HG03103 (cell line): Measurements from ENCODE around the gene TIAM1.

Experiments used
- ATAC-seq: cut with Tn5 transposase; IDR thresholded peaks from one replicate; pipeline ENCODE4 v1.9.1; 2021; ENCODE audit warnings: low read depth; ENCODE audit not compliant: unreplicated experiment

Gene TIAM1, protein sequence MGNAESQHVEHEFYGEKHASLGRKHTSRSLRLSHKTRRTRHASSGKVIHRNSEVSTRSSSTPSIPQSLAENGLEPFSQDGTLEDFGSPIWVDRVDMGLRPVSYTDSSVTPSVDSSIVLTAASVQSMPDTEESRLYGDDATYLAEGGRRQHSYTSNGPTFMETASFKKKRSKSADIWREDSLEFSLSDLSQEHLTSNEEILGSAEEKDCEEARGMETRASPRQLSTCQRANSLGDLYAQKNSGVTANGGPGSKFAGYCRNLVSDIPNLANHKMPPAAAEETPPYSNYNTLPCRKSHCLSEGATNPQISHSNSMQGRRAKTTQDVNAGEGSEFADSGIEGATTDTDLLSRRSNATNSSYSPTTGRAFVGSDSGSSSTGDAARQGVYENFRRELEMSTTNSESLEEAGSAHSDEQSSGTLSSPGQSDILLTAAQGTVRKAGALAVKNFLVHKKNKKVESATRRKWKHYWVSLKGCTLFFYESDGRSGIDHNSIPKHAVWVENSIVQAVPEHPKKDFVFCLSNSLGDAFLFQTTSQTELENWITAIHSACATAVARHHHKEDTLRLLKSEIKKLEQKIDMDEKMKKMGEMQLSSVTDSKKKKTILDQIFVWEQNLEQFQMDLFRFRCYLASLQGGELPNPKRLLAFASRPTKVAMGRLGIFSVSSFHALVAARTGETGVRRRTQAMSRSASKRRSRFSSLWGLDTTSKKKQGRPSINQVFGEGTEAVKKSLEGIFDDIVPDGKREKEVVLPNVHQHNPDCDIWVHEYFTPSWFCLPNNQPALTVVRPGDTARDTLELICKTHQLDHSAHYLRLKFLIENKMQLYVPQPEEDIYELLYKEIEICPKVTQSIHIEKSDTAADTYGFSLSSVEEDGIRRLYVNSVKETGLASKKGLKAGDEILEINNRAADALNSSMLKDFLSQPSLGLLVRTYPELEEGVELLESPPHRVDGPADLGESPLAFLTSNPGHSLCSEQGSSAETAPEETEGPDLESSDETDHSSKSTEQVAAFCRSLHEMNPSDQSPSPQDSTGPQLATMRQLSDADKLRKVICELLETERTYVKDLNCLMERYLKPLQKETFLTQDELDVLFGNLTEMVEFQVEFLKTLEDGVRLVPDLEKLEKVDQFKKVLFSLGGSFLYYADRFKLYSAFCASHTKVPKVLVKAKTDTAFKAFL (N-terminal part only)

GRCh38 chr21:31343680-31344480 is at the start of gene TIAM1:
Gene TIAM1, minus strand, starts transcription at chr21:31344261. Its CDS starts 77,289 bp downstream, at chr21:31266972.
- no peak for ATAC-seq

DNA sequence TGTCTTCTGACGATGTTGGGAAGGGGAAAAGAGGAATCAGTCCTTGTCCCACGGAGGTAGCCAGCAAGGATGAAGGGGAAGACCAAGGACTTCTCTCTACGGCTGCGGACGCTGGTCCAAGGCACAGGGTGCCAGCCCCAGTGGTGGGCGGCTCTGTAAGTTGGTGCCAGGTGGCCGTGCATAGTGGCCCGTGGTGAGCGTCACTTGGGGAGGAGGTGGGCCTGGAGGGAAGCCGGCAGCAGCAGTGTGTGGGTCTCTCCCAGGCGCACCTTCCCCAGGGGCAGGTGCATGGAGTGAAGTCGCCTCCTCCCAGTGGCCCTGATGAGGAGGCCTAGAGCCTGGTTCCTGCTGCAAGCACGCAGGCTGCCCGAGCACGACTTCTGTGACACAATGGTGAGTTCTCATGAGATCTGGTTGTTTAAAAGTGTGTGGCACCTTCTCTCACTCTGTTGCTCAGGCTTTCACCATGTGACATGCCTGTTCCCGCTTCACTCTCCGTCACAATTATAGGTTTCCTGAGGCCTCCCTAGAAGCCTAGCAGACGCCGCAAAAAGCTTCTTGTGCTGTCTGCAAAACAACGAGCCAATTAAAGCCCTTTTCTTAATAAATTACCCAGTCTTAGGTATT is 43.6 kb upstream of the TIAM1 start:
- ATAC-seq = no peak

- ATAC-seq = no peak
These were observed 41.9 kb upstream of the TIAM1 start for GRCh38 chr21:31386006-31386405.

GRCh38 chr21:31383770-31384169 is 39.7 kb upstream of the TIAM1 start:
- ATAC-seq = no peak

DNA sequence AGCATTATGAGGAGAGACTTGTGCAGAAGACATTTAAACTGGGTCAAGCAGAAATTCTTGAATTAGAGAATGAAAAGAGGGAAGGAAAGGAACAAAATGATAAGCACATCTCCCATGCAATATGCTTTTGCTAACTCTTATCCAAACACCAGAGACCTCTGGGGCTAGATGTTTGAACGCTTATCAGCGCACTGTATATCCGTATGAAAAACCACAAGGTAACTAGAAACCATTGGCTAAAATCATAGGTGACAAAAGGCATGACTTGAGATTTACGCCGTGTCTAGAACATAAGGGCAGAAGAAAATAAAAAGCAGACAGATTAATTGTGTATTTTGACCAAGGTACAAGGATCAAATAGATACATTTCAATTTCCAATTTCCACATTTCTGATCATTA is 38.0 kb upstream of the TIAM1 start:
- ATAC-seq = no peak

DNA sequence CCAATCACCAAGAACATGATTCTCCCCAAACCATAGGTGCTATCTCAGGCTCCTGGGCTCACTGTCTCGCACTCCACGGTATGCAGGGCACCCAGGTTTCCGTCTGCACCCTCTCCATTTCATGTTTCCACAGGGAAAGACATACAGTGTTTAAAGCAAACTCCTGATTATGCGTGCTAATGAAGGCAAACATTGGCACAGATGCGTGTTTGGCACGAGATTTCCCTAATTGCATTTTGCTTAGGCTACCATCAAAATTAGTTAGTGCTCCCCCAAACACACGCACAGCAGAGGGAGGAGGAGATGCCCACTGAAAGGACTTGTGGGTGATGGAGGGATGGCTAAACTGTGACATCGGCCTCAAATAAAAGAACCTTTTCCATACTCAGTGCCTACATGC is 32.2 kb upstream of the TIAM1 start:
- no peak for ATAC-seq

DNA sequence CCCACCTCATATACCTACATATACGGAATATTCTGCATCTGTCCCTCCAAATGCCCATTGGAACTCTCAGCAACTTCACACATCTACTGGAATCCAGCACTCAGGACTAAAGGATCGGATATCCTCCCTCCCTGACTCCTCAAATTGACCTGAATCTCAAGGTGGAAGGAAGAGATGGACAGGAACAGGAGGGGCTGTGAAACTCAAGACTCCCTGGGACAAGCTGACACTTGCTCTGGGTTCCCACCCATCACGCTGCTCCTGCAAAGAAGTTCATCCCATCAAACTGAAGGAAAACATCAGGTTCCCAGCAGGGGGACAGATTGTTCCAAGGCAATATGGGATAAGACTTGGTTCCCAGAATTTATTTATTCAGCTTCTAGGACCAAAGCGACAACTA is 30.3 kb upstream of the TIAM1 start:
- no peak for ATAC-seq

DNA sequence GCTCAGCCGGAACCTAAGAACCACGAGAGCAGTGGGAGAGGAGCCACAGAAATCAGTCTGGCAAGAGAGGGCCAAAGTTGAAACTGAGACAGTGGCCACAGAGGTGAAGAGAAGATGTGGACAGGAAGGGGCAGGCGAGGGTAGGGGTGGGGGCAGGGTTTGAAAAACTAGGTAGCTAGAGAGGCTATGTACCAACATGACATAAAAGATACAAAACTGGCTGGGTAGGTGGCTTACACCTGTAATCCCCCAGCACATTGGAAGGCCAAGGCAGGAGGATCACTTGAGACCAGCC is 28.4 kb upstream of the TIAM1 start:
- ATAC-seq = no peak

DNA sequence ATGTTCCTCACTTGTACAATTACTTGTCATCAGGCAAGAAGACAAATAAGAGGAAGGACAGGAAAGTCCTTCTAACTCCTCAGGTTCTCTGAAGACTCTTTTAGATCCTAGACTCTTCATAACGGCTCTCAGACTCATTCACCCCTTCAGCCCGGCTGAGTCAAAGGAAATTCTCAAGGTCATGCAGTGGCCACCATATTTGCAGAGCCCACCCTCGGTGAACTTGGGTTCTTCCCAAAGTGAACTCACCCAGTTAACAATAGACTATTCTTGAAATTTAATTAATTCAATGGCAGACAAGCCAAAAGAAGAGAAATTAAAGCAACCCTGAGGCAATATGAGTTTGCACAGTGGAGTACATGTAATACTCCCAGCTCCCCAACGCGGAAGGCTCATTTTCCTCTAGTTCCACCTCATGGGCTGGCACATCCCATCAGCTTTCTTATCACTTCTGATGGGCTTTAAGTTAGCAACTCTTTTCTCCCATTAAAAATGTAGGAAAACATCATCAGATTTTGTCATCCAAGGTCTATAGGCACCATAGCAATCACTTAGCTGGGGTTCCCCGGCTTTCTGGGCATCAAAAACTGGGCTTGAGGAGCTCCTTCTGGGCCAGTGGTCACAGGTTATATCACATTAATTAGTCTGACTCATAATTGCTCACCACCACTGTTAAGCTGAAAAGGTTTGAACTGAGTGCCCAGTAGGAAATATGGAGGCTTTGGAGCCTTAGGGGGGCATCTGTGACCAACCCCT is 27.8 kb upstream of the TIAM1 start:
- no peak for ATAC-seq

- no peak for ATAC-seq
These were observed 27.0 kb upstream of the TIAM1 start for GRCh38 chr21:31370893-31371544.

- ATAC-seq = no peak
These were observed 26.3 kb upstream of the TIAM1 start for GRCh38 chr21:31370281-31370892.

- no peak for ATAC-seq
These were observed 24.3 kb upstream of the TIAM1 start for GRCh38 chr21:31368361-31368760.

DNA sequence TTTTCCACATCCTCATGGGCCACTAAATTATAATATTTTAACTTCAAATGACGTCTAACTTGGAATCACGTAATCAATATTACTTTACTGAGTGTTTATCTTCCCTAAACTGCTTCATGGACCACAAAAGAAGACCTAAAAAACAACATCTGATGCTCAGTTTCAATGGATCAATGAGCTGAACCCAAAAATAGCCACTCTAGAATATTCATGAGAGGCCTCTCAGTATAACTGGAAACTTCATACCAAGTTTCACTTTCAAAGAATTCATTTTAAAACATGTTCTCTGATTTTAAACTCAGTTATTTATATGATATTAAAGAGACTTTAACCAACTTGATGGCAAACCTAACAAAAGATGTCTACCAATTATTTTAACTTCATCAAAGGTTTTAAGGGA is 23.7 kb upstream of the TIAM1 start:
- ATAC-seq = no peak

DNA sequence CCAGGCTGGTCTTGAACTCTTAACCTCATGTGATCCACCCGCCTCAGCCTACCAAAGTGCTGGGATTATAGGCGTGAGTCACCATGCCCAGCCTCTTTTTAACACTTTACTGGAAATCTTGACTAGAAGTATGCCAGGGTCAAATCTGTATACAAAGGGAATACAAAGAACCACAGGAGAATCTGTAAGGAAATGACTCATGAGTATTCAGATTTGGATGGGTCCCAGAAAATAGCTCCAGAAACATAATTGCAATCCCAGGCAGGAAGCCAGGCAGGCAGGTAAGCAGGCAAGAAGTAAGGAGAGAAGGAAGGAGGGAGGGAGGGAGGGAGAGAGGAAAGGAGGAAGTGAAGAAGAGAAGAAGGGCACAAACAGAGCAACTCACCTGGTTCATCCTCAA is 22.8 kb upstream of the TIAM1 start:
- ATAC-seq = no peak

DNA sequence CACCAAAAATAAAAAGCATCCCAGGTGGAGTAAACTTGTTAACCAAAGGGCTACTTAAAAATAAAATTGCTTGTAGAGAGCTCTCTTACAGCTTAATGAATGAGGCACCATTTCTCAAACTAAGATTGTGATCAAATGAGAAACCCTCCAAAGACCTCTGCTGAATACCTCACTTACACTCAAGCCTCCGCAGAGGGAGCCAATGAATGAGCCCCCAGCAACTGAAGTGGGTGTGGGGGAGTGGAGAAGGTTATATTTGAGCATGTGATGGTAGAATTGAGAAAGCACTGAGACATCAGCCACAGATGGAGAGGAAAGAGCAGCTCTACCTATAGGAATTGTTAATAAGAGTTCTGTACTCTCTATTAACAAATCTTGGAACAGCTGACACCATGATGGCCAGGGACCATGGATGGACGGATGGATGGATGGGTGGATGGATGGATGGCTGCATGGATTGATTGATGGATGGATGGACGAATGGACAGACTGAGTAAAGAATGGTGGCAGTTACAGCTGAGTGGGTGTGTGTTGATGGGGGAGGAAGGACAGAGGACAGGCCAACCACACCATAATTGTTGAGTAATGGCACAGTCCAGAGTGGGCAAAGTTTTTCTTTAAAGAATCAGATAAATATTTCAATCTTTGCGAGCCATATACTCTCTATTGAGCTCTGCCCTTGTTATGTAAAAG is 20.3 kb upstream of the TIAM1 start:
- no peak for ATAC-seq

GRCh38 chr21:31363720-31364119 is 19.7 kb upstream of the TIAM1 start:
- ATAC-seq = no peak

- ATAC-seq = no peak
These were observed 16.7 kb upstream of the TIAM1 start for GRCh38 chr21:31360717-31361116.

- no peak for ATAC-seq
These were observed 14.1 kb upstream of the TIAM1 start for GRCh38 chr21:31358158-31358557.
